ENCODE data around the gene SLC25A1. TPM values are rescaled to one million over a fixed set of nuclear protein-coding genes. Genes with fewer than 3 reads are reported as not detected.

Gene SLC25A1
- total RNA-seq (2022; extraction: Qiagen RNA extraction; ENCODE audit: low read depth): 49.0 to 63.2 TPM (median 57.0 TPM) in 5 replicates

GRCh38 chr22:19178657-19179496 is at the start of gene SLC25A1:
Gene SLC25A1 (minus strand): TSS chr22:19178736. CDS start chr22:19178673, 63 bp downstream.

GRCh38 chr22:19149991-19150390 is 28.5 kb downstream of the SLC25A1 start, which contains the start of gene GSC2:
Gene GSC2 (minus strand): TSS chr22:19150292. CDS start chr22:19150283, 9 bp downstream.

DNA sequence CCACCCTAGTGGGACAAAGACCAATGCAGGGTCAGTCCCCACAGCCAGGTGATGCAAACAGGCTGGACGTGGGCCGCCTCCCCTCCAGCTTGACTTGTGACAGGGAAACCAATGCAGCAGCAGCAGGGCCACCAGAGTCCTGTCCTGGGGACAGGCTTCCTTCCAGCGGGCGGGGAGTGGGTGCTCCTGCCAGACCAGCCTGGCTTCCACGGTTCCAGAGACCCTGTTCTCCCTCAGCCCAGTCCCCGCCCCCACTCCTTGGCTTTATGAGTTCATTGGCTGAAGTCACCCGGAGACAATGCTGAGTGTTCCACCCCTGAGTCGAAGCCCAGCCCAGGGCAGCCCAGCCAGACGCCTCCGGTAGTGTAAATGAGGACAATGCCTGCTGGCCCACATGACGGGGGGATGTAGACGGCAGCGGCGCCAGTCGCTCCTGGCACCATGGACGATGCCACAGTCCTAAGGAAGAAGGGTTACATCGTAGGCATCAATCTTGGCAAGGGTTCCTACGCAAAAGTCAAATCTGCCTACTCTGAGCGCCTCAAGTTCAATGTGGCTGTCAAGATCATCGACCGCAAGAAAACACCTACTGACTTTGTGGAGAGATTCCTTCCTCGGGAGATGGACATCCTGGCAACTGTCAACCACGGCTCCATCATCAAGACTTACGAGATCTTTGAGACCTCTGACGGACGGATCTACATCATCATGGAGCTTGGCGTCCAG is 47.4 kb downstream of the SLC25A1 start, which contains the start of gene TSSK2:
Gene TSSK2, plus strand, starts transcription at position 350 of the 726 bp plus-strand sequence. Its CDS starts 92 bp downstream, at position 442.

Other genes starting within 250 kb of the SLC25A1 start
- gene PRODH, start 242.4 kb downstream of the SLC25A1 start, total RNA-seq (2022; extraction: Qiagen RNA extraction; ENCODE audit: low read depth): 0.11 to 0.71 TPM (median 0.44 TPM) in 5 replicates
- 19.0 to 23.2 TPM (median 21.0 TPM) in 5 replicates for gene DGCR2, start 56.3 kb downstream of the SLC25A1 start, total RNA-seq (2022; extraction: Qiagen RNA extraction; ENCODE audit: low read depth)
- gene TSSK2, start 47.4 kb downstream of the SLC25A1 start, total RNA-seq (2022; extraction: Qiagen RNA extraction; ENCODE audit: low read depth): 0.07 TPM in 1 of 5 replicates, not detected in the others
- gene ESS2, start 34.1 kb downstream of the SLC25A1 start, total RNA-seq (2022; extraction: Qiagen RNA extraction; ENCODE audit: low read depth): 11.2 to 12.8 TPM (median 11.9 TPM) in 5 replicates
- gene GSC2, start 28.4 kb downstream of the SLC25A1 start, total RNA-seq (2022; extraction: Qiagen RNA extraction; ENCODE audit: low read depth): not detected in 5 replicates
- 4.6 to 6.0 TPM (median 5.4 TPM) in 5 replicates for gene CLTCL1, start 113.0 kb upstream of the SLC25A1 start, total RNA-seq (2022; extraction: Qiagen RNA extraction; ENCODE audit: low read depth)

Measured in A549 treated with DMSO at 1 μM for 4 hours (cell line).